H9 (cell line): ENCODE results near the gene SMARCC1. TPM values are rescaled to one million over a fixed set of nuclear protein-coding genes. Genes with fewer than 3 reads are reported as not detected.

Experiments used
- DNase-seq: peaks from one replicate; pipeline ENCODE4 v3.0.0-alpha.2; 2017
- H2AFZ ChIP-seq: one replicate; pipeline ENCODE4 v1.6.1; 2013; ENCODE audit warnings: mild to moderate bottlenecking, low read length, control low read depth, moderate library complexity
- H2AK5ac ChIP-seq: 2 replicates; pipeline ENCODE4 v1.6.1; 2013; ENCODE audit warnings: low read length, control low read depth, mixed read lengths; ENCODE audit not compliant: insufficient read length
- H2BK120ac ChIP-seq: one replicate; pipeline ENCODE4 v1.6.1; 2013; ENCODE audit warnings: low read depth, mild to moderate bottlenecking, low read length, control low read depth, inconsistent platforms; ENCODE audit not compliant: poor library complexity, severe bottlenecking
- H2BK12ac ChIP-seq: 2 replicates; pipeline ENCODE4 v1.6.1; 2013; ENCODE audit warnings: low read length, control low read depth, mixed read lengths, low read depth; ENCODE audit not compliant: insufficient read length
- H2BK15ac ChIP-seq: 2 replicates; pipeline ENCODE4 v1.6.1; 2013; ENCODE audit warnings: low read depth, low read length, control low read depth
- H2BK20ac ChIP-seq: one replicate; pipeline ENCODE4 v1.6.1; 2013; ENCODE audit warnings: low read depth, mild to moderate bottlenecking, low read length, control low read depth, inconsistent platforms; ENCODE audit not compliant: poor library complexity, severe bottlenecking
- H2BK5ac ChIP-seq: 2 replicates; pipeline ENCODE4 v1.6.1; 2013; ENCODE audit warnings: low read length, control low read depth, mixed read lengths; ENCODE audit not compliant: insufficient read length
- H3K14ac ChIP-seq: 2 replicates; pipeline ENCODE4 v1.6.1; 2013; ENCODE audit warnings: low read length, control low read depth; ENCODE audit not compliant: insufficient read depth
- H3K18ac ChIP-seq: 2 replicates; pipeline ENCODE4 v1.6.1; 2013; ENCODE audit warnings: low read depth, mild to moderate bottlenecking, mixed read lengths, low read length, control low read depth; ENCODE audit not compliant: insufficient read length
- H3K23ac ChIP-seq: 2 replicates; pipeline ENCODE4 v1.6.1; 2013; ENCODE audit warnings: low read length, control low read depth, mixed read lengths, low read depth; ENCODE audit not compliant: insufficient read length
- H3K23me2 ChIP-seq: 2 replicates; pipeline ENCODE4 v1.6.1; 2013; ENCODE audit warnings: low read depth, mild to moderate bottlenecking, mixed read lengths, low read length, control low read depth; ENCODE audit not compliant: insufficient read length, poor library complexity, severe bottlenecking
- H3K27ac ChIP-seq: 2 replicates; pipeline ENCODE4 v1.5.1; 2013; ENCODE audit warnings: low read length, control low read depth, mixed read lengths, low read depth; ENCODE audit not compliant: insufficient read length
- H3K27me3 ChIP-seq: 2 replicates; pipeline ENCODE4 v1.6.1; 2013; ENCODE audit warnings: low read length, control low read depth, inconsistent platforms; ENCODE audit not compliant: insufficient read depth
- H3K4ac ChIP-seq: 2 replicates; pipeline ENCODE4 v1.6.1; 2013; ENCODE audit warnings: low read depth, mild to moderate bottlenecking, control low read depth, inconsistent platforms, low read length, moderate library complexity
- H3K4me1 ChIP-seq: 2 replicates; pipeline ENCODE4 v1.6.1; 2013; ENCODE audit warnings: low read length, control low read depth, inconsistent platforms; ENCODE audit not compliant: insufficient read depth
- H3K4me2 ChIP-seq: 2 replicates; pipeline ENCODE4 v1.6.1; 2013; ENCODE audit warnings: low read length, control low read depth, mixed read lengths; ENCODE audit not compliant: insufficient read length, insufficient read depth
- H3K56ac ChIP-seq: 2 replicates; pipeline ENCODE4 v1.6.1; 2013; ENCODE audit warnings: low read depth, mild to moderate bottlenecking, mixed read lengths, low read length, control low read depth; ENCODE audit not compliant: insufficient read length
- H3K79me1 ChIP-seq: 2 replicates; pipeline ENCODE4 v1.6.1; 2013; ENCODE audit warnings: low read depth, mild to moderate bottlenecking, moderate library complexity, low read length, control low read depth, inconsistent platforms; ENCODE audit not compliant: insufficient read depth, poor library complexity, severe bottlenecking
- H3K79me2 ChIP-seq: 2 replicates; pipeline ENCODE4 v1.6.1; 2013; ENCODE audit warnings: low read length, control low read depth, inconsistent platforms; ENCODE audit not compliant: insufficient read depth
- H3K9ac ChIP-seq: 2 replicates; pipeline ENCODE4 v1.6.1; 2013; ENCODE audit warnings: low read length, control low read depth, mixed read lengths; ENCODE audit not compliant: insufficient read length; ENCODE audit errors: extremely low read depth
- H3K9me3 ChIP-seq: one replicate; pipeline ENCODE4 v1.6.1; 2013; ENCODE audit warnings: low read depth, low read length, inconsistent platforms; ENCODE audit not compliant: control insufficient read depth
- H3T11ph ChIP-seq: one replicate; pipeline ENCODE4 v1.6.1; 2013; ENCODE audit warnings: mild to moderate bottlenecking, low read length, control low read depth, inconsistent platforms
- H4K20me1 ChIP-seq: one replicate; pipeline ENCODE4 v1.6.1; 2013; ENCODE audit not compliant: control insufficient read depth, insufficient read length, insufficient read depth
- H4K5ac ChIP-seq: 2 replicates; pipeline ENCODE4 v1.6.1; 2013; ENCODE audit warnings: low read depth, mild to moderate bottlenecking, mixed read lengths, low read length, control low read depth; ENCODE audit not compliant: insufficient read length
- H4K8ac ChIP-seq: replicated peaks from 2 replicates; pipeline ENCODE4 v1.6.1; 2013; ENCODE audit warnings: low read length, control low read depth, mixed read lengths, low read depth; ENCODE audit not compliant: insufficient read length
- H4K91ac ChIP-seq: 2 replicates; pipeline ENCODE4 v1.6.1; 2013; ENCODE audit warnings: low read depth, mild to moderate bottlenecking, moderate library complexity, mixed read lengths, low read length, control low read depth; ENCODE audit not compliant: insufficient read length
- H3K27ac Mint-ChIP-seq, 3 experiments: 2 replicates in 2 of 3; 3 replicates in 1 of 3; pipeline ENCODE4 v1.8.0; 2020 to 2021; ENCODE audit warnings: mixed read lengths in 3 of 3, mild to moderate bottlenecking in 1 of 3, moderate library complexity in 1 of 3
- H3K27me3 Mint-ChIP-seq: 2 replicates; pipeline ENCODE4 v1.8.0; 2021; ENCODE audit warnings: low read depth, mild to moderate bottlenecking, moderate library complexity, mixed read lengths
- H3K36me3 Mint-ChIP-seq, 3 experiments: 2 replicates in 2 of 3; 3 replicates in 1 of 3; pipeline ENCODE4 v1.8.0; 2020 to 2021; ENCODE audit warnings: low read depth in 3 of 3, mixed read lengths in 3 of 3; ENCODE audit not compliant: insufficient read depth in 1 of 3
- H3K4me1 Mint-ChIP-seq, 2 experiments: 2 replicates each; pipeline ENCODE4 v1.8.0; 2020; ENCODE audit warnings: mixed read lengths in 2 of 2
- H3K4me3 Mint-ChIP-seq, 2 experiments: 2 replicates in 1 of 2; 3 replicates in 1 of 2; pipeline ENCODE4 v1.8.0; 2020 to 2021; ENCODE audit warnings: mild to moderate bottlenecking in 2 of 2, mixed read lengths in 2 of 2, moderate library complexity in 1 of 2
- H3K9me3 Mint-ChIP-seq, 2 experiments: 2 replicates in 1 of 2; 3 replicates in 1 of 2; pipeline ENCODE4 v1.8.0; 2020; ENCODE audit warnings: mild to moderate bottlenecking in 2 of 2, mixed read lengths in 2 of 2, moderate library complexity in 1 of 2
- CTCF ChIP-seq: fragments of 200-600 bp; sonication (generic); conservative IDR thresholded peaks from 3 replicates; pipeline ENCODE4 v1.8.0; 2021; ENCODE audit warnings: antibody characterized with exemption, mild to moderate bottlenecking
- WGBS: extraction: QIAGEN DNeasy Blood & Tissue Kit; methylation state at CpG from one replicate; pipeline ENCODE4 v1.1.7; 2013; ENCODE audit warnings: missing lambda C conversion rate, low lambda C conversion rate, mixed read lengths; ENCODE audit not compliant: insufficient read length; ENCODE audit errors: extremely low coverage; 5-methylcytosine and 5-hydroxymethylcytosine counted together
- total RNA-seq: library from RNA; stranded (reverse); gene quantifications from 2 replicates; pipeline ENCODE4 v1.2.1, GENCODE V29; 2021

The SMARCC1 gene
- total RNA-seq, 1 experiment from 2014 or later: 274 TPM

- H2AFZ ChIP-seq: no peak overlapping the region
- H4K8ac ChIP-seq: no peak overlapping the region
- no peak overlapping the region for H3K14ac ChIP-seq
- Mint-ChIP-seq H3K9me3 (no peaks in the 10 kb centered on the region; a peak in 1 of 5 replicates), H3K36me3 (peaks cover 11 to 23% (median 23%) of the 10 kb centered on the region in 3 experiments), H3K4me3 (no peak overlapping the region), H3K27ac (no peak overlapping the region), H3K27me3 (no peaks in the 10 kb centered on the region), H3K4me1 (peaks cover 15 to 20% of the 10 kb centered on the region in 2 experiments)
- no peak overlapping the region for H4K5ac ChIP-seq
- H3K27me3 ChIP-seq: no peaks in the 10 kb centered on the region
- no peak overlapping the region for H2BK120ac ChIP-seq
- peaks cover 6% of the 10 kb centered on the region for H3K23me2 ChIP-seq
- no peak for DNase-seq
- H3K9ac ChIP-seq: no peak overlapping the region
- TF ChIP-seq CTCF: no peak
- no peak overlapping the region for H2BK5ac ChIP-seq
- H2BK20ac ChIP-seq: no peak overlapping the region
- H3K4ac ChIP-seq: no peak overlapping the region
- no peak overlapping the region for H4K91ac ChIP-seq
- H2AK5ac ChIP-seq: no peak overlapping the region
- H3K9me3 ChIP-seq: no peaks in the 10 kb centered on the region
- H3K79me1 ChIP-seq: no peaks in the 10 kb centered on the region
- no peak overlapping the region for H3K27ac ChIP-seq
- H3K18ac ChIP-seq: no peak overlapping the region
- H2BK15ac ChIP-seq: no peak overlapping the region
- H3K23ac ChIP-seq: no peak overlapping the region
- WGBS: no CpG with 5 or more reads among the region's 3 CpGs
- peaks cover 65% of the 10 kb centered on the region for H3K79me2 ChIP-seq
- H3K4me2 ChIP-seq: peak overlapping the region; percentile 77
- no peak overlapping the region for H3T11ph ChIP-seq
- H3K4me1 ChIP-seq: no peaks in the 10 kb centered on the region
- H3K56ac ChIP-seq: no peak overlapping the region
- H2BK12ac ChIP-seq: no peak overlapping the region
- H4K20me1 ChIP-seq: no peaks in the 10 kb centered on the region
Observed at GRCh38 chr3:47778746-47779145, 2.9 kb downstream of the SMARCC1 start.
